Peyer's patch (tissue), 4 donors: ENCODE results near the gene SLC6A1.

Source experiments
- POLR2A ChIP-seq, 2 donors: fragments of 450-650 bp; IDR thresholded peaks; one replicate each; pipeline ENCODE4 v1.5.1; 2017; ENCODE audit warnings: antibody characterized with exemption in 2 of 2, mild to moderate bottlenecking in 2 of 2, moderate library complexity in 2 of 2
- TF ChIP-seq, protein P1 (sequence below), 6 experiments: fragments of 450-650 bp in 4 of 6; fragments of 200-600 bp in 2 of 6; sonication (generic) in 1 of 6; IDR thresholded peaks; one replicate each; pipeline ENCODE4 v1.5.1; 2017 to 2019; ENCODE audit warnings: antibody characterized with exemption in 6 of 6, mild to moderate bottlenecking in 3 of 6, moderate library complexity in 1 of 6

DNA sequence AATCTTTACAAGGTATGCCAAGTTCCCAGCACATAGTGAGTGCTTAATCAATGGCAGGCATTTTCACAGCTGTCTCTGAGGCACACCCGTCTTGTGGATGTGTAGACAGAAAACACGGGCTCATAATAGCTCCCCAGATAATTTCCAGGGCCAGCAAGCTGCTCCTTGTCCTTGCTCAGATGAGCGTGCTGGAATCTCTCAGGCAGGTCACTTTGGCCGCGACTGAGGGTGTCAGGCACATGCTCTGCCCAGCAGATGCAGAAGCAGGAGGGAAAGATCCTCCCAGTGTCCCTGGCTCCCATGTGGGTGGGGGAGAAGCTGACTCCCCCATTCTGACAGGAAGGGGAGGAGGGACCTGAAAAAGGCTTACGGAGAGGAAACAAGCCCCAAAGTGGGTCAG, 35.6 kb upstream of the SLC6A1 start:
- TF ChIP-seq, protein P1, sequence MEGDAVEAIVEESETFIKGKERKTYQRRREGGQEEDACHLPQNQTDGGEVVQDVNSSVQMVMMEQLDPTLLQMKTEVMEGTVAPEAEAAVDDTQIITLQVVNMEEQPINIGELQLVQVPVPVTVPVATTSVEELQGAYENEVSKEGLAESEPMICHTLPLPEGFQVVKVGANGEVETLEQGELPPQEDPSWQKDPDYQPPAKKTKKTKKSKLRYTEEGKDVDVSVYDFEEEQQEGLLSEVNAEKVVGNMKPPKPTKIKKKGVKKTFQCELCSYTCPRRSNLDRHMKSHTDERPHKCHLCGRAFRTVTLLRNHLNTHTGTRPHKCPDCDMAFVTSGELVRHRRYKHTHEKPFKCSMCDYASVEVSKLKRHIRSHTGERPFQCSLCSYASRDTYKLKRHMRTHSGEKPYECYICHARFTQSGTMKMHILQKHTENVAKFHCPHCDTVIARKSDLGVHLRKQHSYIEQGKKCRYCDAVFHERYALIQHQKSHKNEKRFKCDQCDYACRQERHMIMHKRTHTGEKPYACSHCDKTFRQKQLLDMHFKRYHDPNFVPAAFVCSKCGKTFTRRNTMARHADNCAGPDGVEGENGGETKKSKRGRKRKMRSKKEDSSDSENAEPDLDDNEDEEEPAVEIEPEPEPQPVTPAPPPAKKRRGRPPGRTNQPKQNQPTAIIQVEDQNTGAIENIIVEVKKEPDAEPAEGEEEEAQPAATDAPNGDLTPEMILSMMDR (IDR thresholded peaks at IDR 0.05) = no peak
- TF ChIP-seq POLR2A (IDR thresholded peaks at IDR 0.05) = no peak
